GM12865 (cell line): ENCODE results near the gene WLS.

ENCODE experiments used
- DNase-seq: peaks from one replicate; pipeline ENCODE4 v3.0.0; 2010; ENCODE audit warnings: low read depth
- H3K4me3 ChIP-seq: 2 replicates; pipeline ENCODE4 v1.5.1; 2011; ENCODE audit warnings: mild to moderate bottlenecking, low read depth, low read length, control low read depth
- CTCF ChIP-seq: IDR thresholded peaks from 2 replicates; pipeline ENCODE4 v1.5.1; 2011; ENCODE audit warnings: low read length, control low read depth, low read depth, inconsistent platforms; ENCODE audit not compliant: insufficient read depth; ENCODE audit errors: missing control alignments

WLS gene

GRCh38 chr1:68228851-68229250 is 3.5 kb downstream of the WLS start:
- DNase-seq = no peak
- no peak for TF ChIP-seq CTCF
- no peak overlapping the region for H3K4me3 ChIP-seq

GRCh38 chr1:68227598-68227997 is 4.7 kb downstream of the WLS start:
- no peak for DNase-seq
- H3K4me3 ChIP-seq = no peak overlapping the region
- no peak for TF ChIP-seq CTCF

GRCh38 chr1:68225781-68226180 is 6.5 kb downstream of the WLS start:
- no peak for TF ChIP-seq CTCF
- DNase-seq = no peak

GRCh38 chr1:68223687-68224086 is 8.6 kb downstream of the WLS start:
- no peak overlapping the region for H3K4me3 ChIP-seq
- DNase-seq = no peak
- TF ChIP-seq CTCF = no peak

More at GRCh38 chr1:68225781-68226180, 6.5 kb downstream of the WLS start:
- H3K4me3 ChIP-seq = no peak overlapping the region

GRCh38 chr1:68221980-68222373 is 10.3 kb downstream of the WLS start:
- no peak for TF ChIP-seq CTCF
- DNase-seq = no peak
- H3K4me3 ChIP-seq = no peak overlapping the region

- H3K4me3 ChIP-seq = no peak overlapping the region
- DNase-seq = no peak
Observed at GRCh38 chr1:68221001-68221979, 11.0 kb downstream of the WLS start.

More at GRCh38 chr1:68221001-68221979, 11.0 kb downstream of the WLS start:
- TF ChIP-seq CTCF = no peak
